Fibroblast of villous mesenchyme (primary cell): ENCODE data around the gene MTERF4. TPM values are rescaled to one million over a fixed set of nuclear protein-coding genes. Genes with fewer than 3 reads are reported as not detected.

Experiments
- DNase-seq: peaks from one replicate; pipeline ENCODE4 v3.0.0-alpha.2; 2010; ENCODE audit warnings: low read depth
- H3K4me3 ChIP-seq: 2 replicates; pipeline ENCODE4 v1.5.1; 2011; ENCODE audit warnings: low read depth, mild to moderate bottlenecking, low read length
- CTCF ChIP-seq: IDR thresholded peaks from 2 replicates; pipeline ENCODE4 v1.5.1; 2012; ENCODE audit warnings: low read depth, mild to moderate bottlenecking, low read length; ENCODE audit not compliant: insufficient read depth
- total RNA-seq: library from RNA; depleted of rRNA; stranded (reverse); fragments of >200 nt; gene quantifications from 2 replicates; pipeline ENCODE4 v1.2.3, GENCODE V29; 2012

Gene MTERF4
- total RNA-seq, 1 donor: 27.2 TPM

GRCh38 chr2:241088791-241089732, 13.0 kb downstream of the MTERF4 start:
- no peak for DNase-seq
- no peak overlapping the region for H3K4me3 ChIP-seq
- TF ChIP-seq CTCF: no peak

- DNase-seq: no peak
- TF ChIP-seq CTCF: no peak
- no peak overlapping the region for H3K4me3 ChIP-seq
These were observed 13.7 kb downstream of the MTERF4 start for GRCh38 chr2:241088376-241088775.

- TF ChIP-seq CTCF: no peak
- no peak for DNase-seq
- no peak overlapping the region for H3K4me3 ChIP-seq
These were observed 14.4 kb downstream of the MTERF4 start for GRCh38 chr2:241087420-241088268.

GRCh38 chr2:241084856-241085444, 17.1 kb downstream of the MTERF4 start:
- DNase-seq: no peak
- no peak overlapping the region for H3K4me3 ChIP-seq
- no peak for TF ChIP-seq CTCF

- no peak overlapping the region for H3K4me3 ChIP-seq
- no peak for TF ChIP-seq CTCF
- no peak for DNase-seq
These were observed 19.0 kb downstream of the MTERF4 start for GRCh38 chr2:241083091-241083415.

- DNase-seq: no peak
- H3K4me3 ChIP-seq: no peak overlapping the region
- no peak for TF ChIP-seq CTCF
These were observed 19.6 kb downstream of the MTERF4 start for GRCh38 chr2:241082341-241083090.
